HCT116 (cell line): ENCODE results near the gene SMAD2. TPM values are rescaled to one million over a fixed set of nuclear protein-coding genes. Genes with fewer than 3 reads are reported as not detected.

Experiments used
- ATAC-seq: fragments of 200-7000 bp; cut with Tn5 transposase; 2 replicates; pipeline ENCODE4 v1.9.1; 2020; ENCODE audit warnings: mild to moderate bottlenecking, moderate library complexity
- BruUV-seq: library from RNA; stranded (reverse); fragments of 400-500 nt; replicated peaks from 2 replicates; lab custom pipeline; 2021; lab: Mats Ljungman, UMichigan
- CTCF ChIA-PET: fragments of 300-600 bp; sonication (Branson Sonifier 250); formaldehyde crosslinking; loops from one replicate; lab custom pipeline; 2021; ENCODE audit warnings: antibody characterized with exemption; lab: Charles Lee
- POLR2A ChIA-PET: fragments of 300-600, 350-600 bp; sonication (Branson Sonifier 250); formaldehyde crosslinking; loops from one replicate; lab custom pipeline; 2021; ENCODE audit warnings: antibody characterized with exemption; lab: Charles Lee
- RAD21 ChIA-PET, 2 experiments: fragments of 300-600 bp; sonication (Branson Sonifier 250); formaldehyde crosslinking; loops; one replicate each; lab custom pipeline; 2023; ENCODE audit warnings: low total read pairs in 2 of 2; ENCODE audit not compliant: uncharacterized antibody in 2 of 2, unreplicated experiment in 2 of 2, low non-redundant PET in 1 of 2; lab: Charles Lee
- DNase-seq: peaks from one replicate; pipeline ENCODE4 v3.0.0-alpha.2; 2010; ENCODE audit warnings: low read depth, low spot score
- H2AFZ ChIP-seq: fragments of 200-600 bp; shearing (Covaris generic), sonication (generic); 2 replicates; pipeline ENCODE4 v1.6.1; 2017; ENCODE audit warnings: low read depth, mixed run types, mixed read lengths, antibody characterized with exemption, low read length; ENCODE audit not compliant: poor library complexity, severe bottlenecking
- H3K27ac ChIP-seq: 2 replicates; pipeline ENCODE4 v1.5.1; 2012; ENCODE audit warnings: low read depth, low read length
- H3K27me3 ChIP-seq: fragments of 200-600 bp; sonication (generic); 2 replicates; pipeline ENCODE4 v1.6.1; 2016; ENCODE audit warnings: mixed run types, low read length, mixed read lengths; ENCODE audit not compliant: insufficient read depth
- H3K36me3 ChIP-seq, 2 experiments: fragments of 200-500 bp in 1 of 2; fragments of 200-600 bp in 1 of 2; sonication (Bioruptor generic) in 1 of 2; sonication (generic) in 1 of 2; 2 replicates each; pipeline versions ENCODE4 v1.5.1 to v1.6.1; 2014 to 2016; ENCODE audit warnings: low read length in 2 of 2, inconsistent platforms in 1 of 2, mixed read lengths in 1 of 2, mixed run types in 1 of 2; ENCODE audit not compliant: insufficient read depth in 2 of 2, control insufficient read depth in 1 of 2
- H3K4me1 ChIP-seq, 2 experiments: fragments of 200-600 bp in 1 of 2; sonication (generic) in 1 of 2; 2 replicates each; pipeline versions ENCODE4 v1.5.1 to v1.6.1; 2012 to 2017; ENCODE audit warnings: low read length in 2 of 2, inconsistent platforms in 1 of 2, mild to moderate bottlenecking in 1 of 2, mixed read lengths in 1 of 2, mixed run types in 1 of 2, moderate library complexity in 1 of 2; ENCODE audit not compliant: insufficient read depth in 2 of 2, control insufficient read depth in 1 of 2
- H3K4me2 ChIP-seq: fragments of 200-600 bp; sonication (generic); 2 replicates; pipeline ENCODE4 v1.6.1; 2017; ENCODE audit warnings: mixed run types, low read length, mixed read lengths
- H3K4me3 ChIP-seq, 2 experiments: fragments of 200-600 bp in 1 of 2; sonication (generic) in 1 of 2; replicated peaks in 1 of 2; 2 replicates each; pipeline ENCODE4 v1.5.1; 2011 to 2016; ENCODE audit warnings: low read length in 2 of 2, control low read depth in 1 of 2, low read depth in 1 of 2, mild to moderate bottlenecking in 1 of 2, mixed read lengths in 1 of 2, mixed run types in 1 of 2
- H3K79me2 ChIP-seq: fragments of 200-600 bp; sonication (generic); 2 replicates; pipeline ENCODE4 v1.6.1; 2017; ENCODE audit warnings: mild to moderate bottlenecking, mixed run types, low read length, moderate library complexity, mixed read lengths; ENCODE audit not compliant: insufficient read depth
- H3K9ac ChIP-seq: fragments of 200-600 bp; sonication (generic); 2 replicates; pipeline ENCODE4 v1.6.1; 2016; ENCODE audit warnings: low read length, mixed read lengths
- H3K9me2 ChIP-seq: fragments of 200-600 bp; sonication (generic), shearing (Covaris generic); 2 replicates; pipeline ENCODE4 v1.6.1; 2017; ENCODE audit warnings: mixed run types, mild to moderate bottlenecking, moderate library complexity; ENCODE audit not compliant: insufficient read depth
- H3K9me3 ChIP-seq, 2 experiments: fragments of 200-500 bp in 1 of 2; fragments of 200-600 bp in 1 of 2; sonication (Bioruptor generic) in 1 of 2; sonication (generic) in 1 of 2; 2 replicates each; pipeline ENCODE4 v1.6.1; 2014 to 2017; ENCODE audit warnings: low read length in 2 of 2, mixed read lengths in 2 of 2, inconsistent platforms in 1 of 2, low read depth in 1 of 2, mild to moderate bottlenecking in 1 of 2, mixed run types in 1 of 2, moderate library complexity in 1 of 2; ENCODE audit not compliant: control insufficient read depth in 1 of 2, insufficient read depth in 1 of 2
- H4K20me1 ChIP-seq: fragments of 200-600 bp; sonication (generic), shearing (Covaris generic); 2 replicates; pipeline ENCODE4 v1.6.1; 2017; ENCODE audit warnings: mixed run types, mild to moderate bottlenecking, moderate library complexity; ENCODE audit not compliant: insufficient read depth
- CBX3 ChIP-seq: IDR thresholded peaks from 2 replicates; pipeline ENCODE4 v1.6.1; 2012; ENCODE audit warnings: low read depth
- ELF1 ChIP-seq: IDR thresholded peaks from 2 replicates; pipeline ENCODE4 v1.6.1; 2012; ENCODE audit warnings: low read depth, borderline replicate concordance
- EZH2 ChIP-seq: fragments of 200-600 bp; sonication (generic); IDR thresholded peaks from 2 replicates; pipeline ENCODE4 v1.6.1; 2017; ENCODE audit warnings: antibody characterized with exemption, mixed run types
- EZH2phosphoT487 ChIP-seq: fragments of 200-600 bp; IDR thresholded peaks from 2 replicates; pipeline ENCODE4 v1.6.1; 2018; ENCODE audit warnings: antibody characterized with exemption, borderline replicate concordance
- FOSL1 ChIP-seq: IDR thresholded peaks from 2 replicates; pipeline ENCODE4 v1.6.1; 2012; ENCODE audit warnings: low read depth
- JUND ChIP-seq: IDR thresholded peaks from 2 replicates; pipeline ENCODE4 v1.6.1; 2012
- POLR2A ChIP-seq: IDR thresholded peaks from 2 replicates; pipeline ENCODE4 v1.7.0; 2011; ENCODE audit warnings: borderline replicate concordance; ENCODE audit not compliant: insufficient read depth, insufficient read length; ENCODE audit errors: extremely low read depth
- POLR2AphosphoS5 ChIP-seq: IDR thresholded peaks from 2 replicates; pipeline ENCODE4 v1.6.1; 2011; ENCODE audit warnings: mild to moderate bottlenecking, low read depth, low read length, moderate library complexity
- RAD21 ChIP-seq: IDR thresholded peaks from 2 replicates; pipeline ENCODE4 v1.6.1; 2012; ENCODE audit warnings: low read depth, mild to moderate bottlenecking
- SIN3A ChIP-seq: IDR thresholded peaks from 2 replicates; pipeline ENCODE4 v1.6.1; 2012; ENCODE audit warnings: low read depth
- SP1 ChIP-seq: IDR thresholded peaks from 2 replicates; pipeline ENCODE4 v1.6.1; 2012; ENCODE audit warnings: low read depth
- SRF ChIP-seq: IDR thresholded peaks from 2 replicates; pipeline ENCODE4 v1.6.1; 2012; ENCODE audit warnings: low read depth
- YY1 ChIP-seq: IDR thresholded peaks from 2 replicates; pipeline ENCODE4 v1.6.1; 2011; ENCODE audit warnings: low read length, low read depth, moderate library complexity, mild to moderate bottlenecking; ENCODE audit not compliant: insufficient replicate concordance; ENCODE audit errors: extremely low read depth
- ZFX ChIP-seq: fragments of 450-650 bp; IDR thresholded peaks from 2 replicates; pipeline ENCODE4 v1.6.1; 2017
- ZNF274 ChIP-seq: fragments of 200-500 bp; sonication (Bioruptor generic); IDR thresholded peaks from 2 replicates; pipeline ENCODE4 v1.6.1; 2014; ENCODE audit warnings: mild to moderate bottlenecking, low read depth, low read length, inconsistent platforms
- intact Hi-C: fragments of 100-400 bp; cut with micrococcal nuclease; formaldehyde crosslinking; loops from 2 replicates; pipeline ENCODE4 v1.10.0; 2022
- total RNA-seq: library from RNA; stranded (reverse); gene quantifications from one replicate; pipeline ENCODE4 v1.2.1, GENCODE V29; 2021; ENCODE audit not compliant: unreplicated experiment
- TF ChIP-seq, protein P1 (sequence below): IDR thresholded peaks from 2 replicates; pipeline ENCODE4 v1.6.1; 2012
- TF ChIP-seq, protein P2 (sequence below), 3 experiments: fragments of 200-600 bp in 1 of 3; sonication (generic) in 1 of 3; IDR thresholded peaks in 2 of 3; conservative IDR thresholded peaks in 1 of 3; 2 replicates each; pipeline ENCODE4 v1.5.1; 2012 to 2017; ENCODE audit warnings: low read depth in 2 of 3, low read length in 2 of 3, antibody characterized with exemption in 1 of 3, borderline replicate concordance in 1 of 3, control low read depth in 1 of 3, mild to moderate bottlenecking in 1 of 3, mixed read lengths in 1 of 3, mixed run types in 1 of 3, moderate library complexity in 1 of 3; ENCODE audit not compliant: insufficient read depth in 1 of 3
- TF ChIP-seq, protein P3 (sequence below): IDR thresholded peaks from 2 replicates; pipeline ENCODE4 v1.6.1; 2012

SMAD2 gene
- total RNA-seq, 1 experiment from 2014 or later = 130 TPM

DNA sequence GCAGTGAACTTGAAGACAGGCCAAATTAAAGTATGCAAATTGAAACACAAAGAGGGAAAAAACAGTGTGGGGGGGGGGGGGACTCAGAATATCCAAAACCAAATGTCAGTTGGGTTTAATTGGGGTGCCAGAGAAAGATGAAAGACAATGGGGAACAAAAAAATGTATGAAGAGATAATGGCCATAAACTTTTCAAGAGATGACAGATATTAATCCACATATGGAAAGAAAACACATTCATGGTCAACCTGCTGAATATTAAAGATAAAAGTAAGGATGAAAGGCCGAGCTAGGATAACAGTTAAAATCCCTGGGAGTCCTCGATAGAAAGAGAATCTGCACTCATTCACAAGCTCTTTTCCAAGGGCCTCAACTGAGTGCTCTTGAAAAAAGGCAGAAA lies 26.6 kb downstream of the SMAD2 start:
- CTCF ChIA-PET = no interaction called here

More for the DNA sequence above, 26.6 kb downstream of the SMAD2 start:
- no peak overlapping the region for H2AFZ ChIP-seq
- H3K27ac ChIP-seq = no peak overlapping the region
- H3K36me3 ChIP-seq = peaks cover 0 to 16% of the 10 kb centered on the region in 2 experiments; a peak in 1 of 4 replicates
- RAD21 ChIA-PET = no interaction called here
- no peak for TF ChIP-seq CBX3
- TF ChIP-seq SP1 = no peak
- TF ChIP-seq POLR2AphosphoS5 = no peak
- no peak for TF ChIP-seq FOSL1
- no peak for TF ChIP-seq ZFX
- TF ChIP-seq POLR2A = no peak
- TF ChIP-seq YY1 = no peak
- TF ChIP-seq, protein P1, sequence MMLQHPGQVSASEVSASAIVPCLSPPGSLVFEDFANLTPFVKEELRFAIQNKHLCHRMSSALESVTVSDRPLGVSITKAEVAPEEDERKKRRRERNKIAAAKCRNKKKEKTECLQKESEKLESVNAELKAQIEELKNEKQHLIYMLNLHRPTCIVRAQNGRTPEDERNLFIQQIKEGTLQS = no peak
- no peak for TF ChIP-seq EZH2
- TF ChIP-seq, protein P2, sequence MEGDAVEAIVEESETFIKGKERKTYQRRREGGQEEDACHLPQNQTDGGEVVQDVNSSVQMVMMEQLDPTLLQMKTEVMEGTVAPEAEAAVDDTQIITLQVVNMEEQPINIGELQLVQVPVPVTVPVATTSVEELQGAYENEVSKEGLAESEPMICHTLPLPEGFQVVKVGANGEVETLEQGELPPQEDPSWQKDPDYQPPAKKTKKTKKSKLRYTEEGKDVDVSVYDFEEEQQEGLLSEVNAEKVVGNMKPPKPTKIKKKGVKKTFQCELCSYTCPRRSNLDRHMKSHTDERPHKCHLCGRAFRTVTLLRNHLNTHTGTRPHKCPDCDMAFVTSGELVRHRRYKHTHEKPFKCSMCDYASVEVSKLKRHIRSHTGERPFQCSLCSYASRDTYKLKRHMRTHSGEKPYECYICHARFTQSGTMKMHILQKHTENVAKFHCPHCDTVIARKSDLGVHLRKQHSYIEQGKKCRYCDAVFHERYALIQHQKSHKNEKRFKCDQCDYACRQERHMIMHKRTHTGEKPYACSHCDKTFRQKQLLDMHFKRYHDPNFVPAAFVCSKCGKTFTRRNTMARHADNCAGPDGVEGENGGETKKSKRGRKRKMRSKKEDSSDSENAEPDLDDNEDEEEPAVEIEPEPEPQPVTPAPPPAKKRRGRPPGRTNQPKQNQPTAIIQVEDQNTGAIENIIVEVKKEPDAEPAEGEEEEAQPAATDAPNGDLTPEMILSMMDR (IDR thresholded peaks at IDR 0.05 in 2 of 3, conservative IDR thresholded peaks at IDR 0.05 in 1 of 3; ENCODE audit: borderline replicate concordance in 1 of 3, insufficient read depth in 1 of 3, low read depth in 2 of 3, low read length in 2 of 3) = no peak
- TF ChIP-seq RAD21 = no peak
- no peak for TF ChIP-seq EZH2phosphoT487
- TF ChIP-seq, protein P3, sequence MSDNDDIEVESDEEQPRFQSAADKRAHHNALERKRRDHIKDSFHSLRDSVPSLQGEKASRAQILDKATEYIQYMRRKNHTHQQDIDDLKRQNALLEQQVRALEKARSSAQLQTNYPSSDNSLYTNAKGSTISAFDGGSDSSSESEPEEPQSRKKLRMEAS = no peak
- no peak for TF ChIP-seq JUND
- TF ChIP-seq SRF = no peak
- no peak for TF ChIP-seq SIN3A
- TF ChIP-seq ELF1 = no peak
- TF ChIP-seq ZNF274 = no peak
- TF ChIP-seq, all 23 proteins: peak for 0
- Histone ChIP-seq H3K9ac (no peak overlapping the region), H3K4me3 (no peak overlapping the region), H3K4me2 (no peak overlapping the region), H3K9me2 (no peaks in the 10 kb centered on the region), H3K4me1 (peaks cover 3 to 11% of the 10 kb centered on the region in 2 experiments; a peak in 2 of 4 replicates), H3K79me2 (peaks cover 100% of the 10 kb centered on the region), H4K20me1 (peaks cover 4% of the 10 kb centered on the region; the same call in 1 of the 2 replicates), H3K9me3 (peaks cover 13 to 20% of the 10 kb centered on the region in 2 experiments; a peak in 2 of 4 replicates), H3K27me3 (no peaks in the 10 kb centered on the region)
- intact Hi-C loops = no loop called here
- ATAC-seq (no peak), DNase-seq (no peak)
- BruUV-seq = no TSS peak
- POLR2A ChIA-PET = no interaction called here
